Measurements from ENCODE around the gene MACROD2. TPM values are rescaled to one million over a fixed set of nuclear protein-coding genes. Genes with fewer than 3 reads are reported as not detected.
"Not testable (repeated sequence)": the region's sequence is repeated elsewhere in the genome, so short reads cannot be mapped to it uniquely, and the experiment has no call there.

The MACROD2 gene
- total and polyA plus RNA-seq, 7 donors = 0.20 to 4.8 (median 0.87) TPM

GRCh38 chr20:15140286-15140685 lies 1145.0 kb downstream of the MACROD2 start:
- intact Hi-C loops (cut with DNase I) = no loop called here
- DNase-seq = no peak
- H3K4me3 ChIP-seq = no peak overlapping the region
- no peaks in the 10 kb centered on the region for H3K4me1 ChIP-seq
- WGBS, 3 donors = 53 to 67% (median 56%) methylated on average over 2 of the region's 2 CpGs
- H3K36me3 ChIP-seq (ENCODE audit: insufficient read depth in 1 of 2, low read depth in 1 of 2) = no peaks in the 10 kb centered on the region
- H3K27ac ChIP-seq = no peak overlapping the region
- ATAC-seq = no peak
- TF ChIP-seq, protein P1, sequence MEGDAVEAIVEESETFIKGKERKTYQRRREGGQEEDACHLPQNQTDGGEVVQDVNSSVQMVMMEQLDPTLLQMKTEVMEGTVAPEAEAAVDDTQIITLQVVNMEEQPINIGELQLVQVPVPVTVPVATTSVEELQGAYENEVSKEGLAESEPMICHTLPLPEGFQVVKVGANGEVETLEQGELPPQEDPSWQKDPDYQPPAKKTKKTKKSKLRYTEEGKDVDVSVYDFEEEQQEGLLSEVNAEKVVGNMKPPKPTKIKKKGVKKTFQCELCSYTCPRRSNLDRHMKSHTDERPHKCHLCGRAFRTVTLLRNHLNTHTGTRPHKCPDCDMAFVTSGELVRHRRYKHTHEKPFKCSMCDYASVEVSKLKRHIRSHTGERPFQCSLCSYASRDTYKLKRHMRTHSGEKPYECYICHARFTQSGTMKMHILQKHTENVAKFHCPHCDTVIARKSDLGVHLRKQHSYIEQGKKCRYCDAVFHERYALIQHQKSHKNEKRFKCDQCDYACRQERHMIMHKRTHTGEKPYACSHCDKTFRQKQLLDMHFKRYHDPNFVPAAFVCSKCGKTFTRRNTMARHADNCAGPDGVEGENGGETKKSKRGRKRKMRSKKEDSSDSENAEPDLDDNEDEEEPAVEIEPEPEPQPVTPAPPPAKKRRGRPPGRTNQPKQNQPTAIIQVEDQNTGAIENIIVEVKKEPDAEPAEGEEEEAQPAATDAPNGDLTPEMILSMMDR (IDR thresholded peaks at IDR 0.05) = no peak
- H3K27me3 ChIP-seq (ENCODE audit: insufficient read depth in 3 of 3, low read length in 2 of 3) = no peaks in the 10 kb centered on the region
- no peaks in the 10 kb centered on the region for H3K9me3 ChIP-seq

- H3K9me3 ChIP-seq; intact Hi-C loops (cut with DNase I); H3K4me3 ChIP-seq; H3K4me1 ChIP-seq; DNase-seq; H3K27ac ChIP-seq; H3K27me3 ChIP-seq (ENCODE audit: insufficient read depth in 3 of 3, low read length in 2 of 3); ATAC-seq; H3K36me3 ChIP-seq (ENCODE audit: insufficient read depth in 1 of 2, low read depth in 1 of 2): not testable (repeated sequence)
- WGBS, 3 donors = 88 to 100% (median 96%) methylated on average over 1 of the region's 1 CpG
Observed at GRCh38 chr20:15140940-15141339, 1145.6 kb downstream of the MACROD2 start.

DNA sequence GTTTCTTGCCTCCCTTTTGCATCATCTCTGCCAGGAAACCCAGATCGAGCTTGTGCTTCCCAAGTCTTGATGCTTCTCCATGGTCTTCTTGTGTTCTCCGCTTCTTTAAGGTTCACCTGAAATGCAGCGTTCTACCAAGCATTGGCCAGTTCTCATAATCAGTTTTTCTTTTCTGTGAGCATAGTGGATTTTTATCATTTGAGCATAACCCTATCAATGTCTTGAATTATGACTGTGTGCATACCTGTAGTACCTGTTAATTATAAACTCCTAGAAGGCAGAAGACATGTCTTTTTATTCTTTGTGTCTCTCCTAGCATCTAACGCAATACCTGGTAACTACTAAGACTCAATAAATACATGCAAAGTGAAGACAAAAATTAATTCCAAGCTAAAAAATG lies 1146.5 kb downstream of the MACROD2 start:
- intact Hi-C loops (cut with DNase I) = no loop called here
- WGBS, 3 donors = 84 to 85% (median 85%) methylated on average over 4 of the region's 4 CpGs
- ATAC-seq = no peak
- TF ChIP-seq, protein P1 (IDR thresholded peaks at IDR 0.05) = no peak
- no peak overlapping the region for H3K27ac ChIP-seq
- no peak for DNase-seq
- no peaks in the 10 kb centered on the region for H3K36me3 ChIP-seq (ENCODE audit: insufficient read depth in 1 of 2, low read depth in 1 of 2)
- no peaks in the 10 kb centered on the region for H3K27me3 ChIP-seq (ENCODE audit: insufficient read depth in 3 of 3, low read length in 2 of 3)
- H3K9me3 ChIP-seq = no peaks in the 10 kb centered on the region
- H3K4me1 ChIP-seq = no peaks in the 10 kb centered on the region
- H3K4me3 ChIP-seq = no peak overlapping the region

DNA sequence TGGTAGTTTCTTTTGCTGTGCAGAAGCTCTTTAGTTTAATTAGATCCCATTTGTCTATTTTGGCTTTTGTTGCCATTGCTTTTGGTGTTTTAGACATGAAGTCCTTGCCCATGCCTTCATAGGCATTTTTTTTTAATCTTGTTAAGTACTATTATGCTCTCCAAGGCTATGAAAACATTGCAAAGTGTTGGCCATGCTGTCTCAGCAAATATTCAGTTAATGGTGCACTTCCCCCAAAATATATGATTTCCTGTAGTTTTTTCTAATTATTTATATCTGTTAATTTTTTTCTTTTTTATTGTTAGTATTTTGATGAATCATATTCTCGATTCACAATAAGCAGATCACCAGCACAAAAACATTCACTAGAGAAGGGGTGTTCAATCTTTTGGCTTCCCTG lies 1148.2 kb downstream of the MACROD2 start:
- 86 to 96% (median 90%) methylated on average over 1 of the region's 1 CpG for WGBS, 3 donors

DNA sequence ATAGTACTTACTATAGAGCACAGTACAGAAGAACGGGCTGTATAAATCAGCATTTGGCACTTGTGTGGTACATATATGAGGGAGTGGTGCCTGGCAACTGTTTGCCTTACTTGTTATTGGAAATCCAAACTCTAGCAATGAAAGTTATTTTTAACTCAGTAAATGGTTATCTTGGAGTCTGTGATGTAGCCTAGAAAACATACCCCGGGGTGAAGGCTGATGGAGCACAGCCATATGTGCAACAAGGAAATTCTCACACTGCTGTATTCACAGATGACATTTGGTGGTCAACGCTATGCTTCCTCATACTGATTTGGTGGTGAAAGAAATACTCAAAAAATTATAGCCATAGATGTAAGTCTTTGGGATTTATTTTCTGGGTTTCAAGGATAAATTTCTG lies 1149.6 kb downstream of the MACROD2 start:
- intact Hi-C loops (cut with DNase I) = no loop called here
- H3K4me1 ChIP-seq = no peaks in the 10 kb centered on the region
- no peak for ATAC-seq
- H3K27ac ChIP-seq = no peak overlapping the region
- H3K27me3 ChIP-seq (ENCODE audit: insufficient read depth in 3 of 3, low read length in 2 of 3) = no peaks in the 10 kb centered on the region
- 45 to 57% (median 47%) methylated on average over 3 of the region's 3 CpGs for WGBS, 3 donors
- no peaks in the 10 kb centered on the region for H3K9me3 ChIP-seq
- no peak for DNase-seq
- H3K36me3 ChIP-seq (ENCODE audit: insufficient read depth in 1 of 2, low read depth in 1 of 2) = no peaks in the 10 kb centered on the region
- H3K4me3 ChIP-seq = no peak overlapping the region
- TF ChIP-seq, protein P1 (IDR thresholded peaks at IDR 0.05) = no peak

More for the DNA sequence above, 1148.2 kb downstream of the MACROD2 start:
- H3K36me3 ChIP-seq (ENCODE audit: insufficient read depth in 1 of 2, low read depth in 1 of 2) = no peaks in the 10 kb centered on the region
- intact Hi-C loops (cut with DNase I) = no loop called here
- no peak overlapping the region for H3K4me3 ChIP-seq
- ATAC-seq = no peak
- no peaks in the 10 kb centered on the region for H3K4me1 ChIP-seq
- no peaks in the 10 kb centered on the region for H3K9me3 ChIP-seq
- H3K27me3 ChIP-seq (ENCODE audit: insufficient read depth in 3 of 3, low read length in 2 of 3) = no peaks in the 10 kb centered on the region
- H3K27ac ChIP-seq = no peak overlapping the region
- TF ChIP-seq, protein P1 (IDR thresholded peaks at IDR 0.05) = no peak
- no peak for DNase-seq

All from psoas muscle (tissue), 8 donors.